Liver (tissue), 3 donors: ENCODE data around the gene CHCHD4.

Source experiments
- GABPA ChIP-seq, 2 donors: IDR thresholded peaks in 1 of 2; conservative IDR thresholded peaks in 1 of 2; 2 replicates each; pipeline ENCODE4 v1.6.1; 2016; ENCODE audit warnings: antibody characterized with exemption in 2 of 2, mild to moderate bottlenecking in 1 of 2, moderate library complexity in 1 of 2
- RAD21 ChIP-seq, 2 donors: IDR thresholded peaks; 2 replicates each; pipeline ENCODE4 v1.6.1; 2016; ENCODE audit warnings: antibody characterized with exemption in 2 of 2, mild to moderate bottlenecking in 2 of 2
- SP1 ChIP-seq: IDR thresholded peaks from 2 replicates; pipeline ENCODE4 v1.6.1; 2018; ENCODE audit warnings: antibody characterized with exemption, mild to moderate bottlenecking
- TAF1 ChIP-seq: conservative IDR thresholded peaks from 2 replicates; pipeline ENCODE4 v1.6.1; 2016; ENCODE audit warnings: antibody characterized with exemption, mild to moderate bottlenecking
- TF ChIP-seq, protein P1 (sequence below): fragments of 150-350 bp; IDR thresholded peaks from 2 replicates; pipeline ENCODE4 v1.5.1; 2017; ENCODE audit warnings: improper control_type of control experiment, low read depth, low read length; ENCODE audit not compliant: missing input control
- TF ChIP-seq, protein P2 (sequence below): IDR thresholded peaks from 2 replicates; pipeline ENCODE4 v1.6.1; 2016; ENCODE audit warnings: antibody characterized with exemption
- donor health status: healthy.
- donor health status: healthy.

GRCh38 chr3:14120111-14120920, 4.4 kb downstream of the CHCHD4 start:
- TF ChIP-seq TAF1 = no peak
- TF ChIP-seq, protein P1, sequence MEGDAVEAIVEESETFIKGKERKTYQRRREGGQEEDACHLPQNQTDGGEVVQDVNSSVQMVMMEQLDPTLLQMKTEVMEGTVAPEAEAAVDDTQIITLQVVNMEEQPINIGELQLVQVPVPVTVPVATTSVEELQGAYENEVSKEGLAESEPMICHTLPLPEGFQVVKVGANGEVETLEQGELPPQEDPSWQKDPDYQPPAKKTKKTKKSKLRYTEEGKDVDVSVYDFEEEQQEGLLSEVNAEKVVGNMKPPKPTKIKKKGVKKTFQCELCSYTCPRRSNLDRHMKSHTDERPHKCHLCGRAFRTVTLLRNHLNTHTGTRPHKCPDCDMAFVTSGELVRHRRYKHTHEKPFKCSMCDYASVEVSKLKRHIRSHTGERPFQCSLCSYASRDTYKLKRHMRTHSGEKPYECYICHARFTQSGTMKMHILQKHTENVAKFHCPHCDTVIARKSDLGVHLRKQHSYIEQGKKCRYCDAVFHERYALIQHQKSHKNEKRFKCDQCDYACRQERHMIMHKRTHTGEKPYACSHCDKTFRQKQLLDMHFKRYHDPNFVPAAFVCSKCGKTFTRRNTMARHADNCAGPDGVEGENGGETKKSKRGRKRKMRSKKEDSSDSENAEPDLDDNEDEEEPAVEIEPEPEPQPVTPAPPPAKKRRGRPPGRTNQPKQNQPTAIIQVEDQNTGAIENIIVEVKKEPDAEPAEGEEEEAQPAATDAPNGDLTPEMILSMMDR = no peak
- no peak for TF ChIP-seq GABPA (IDR thresholded peaks at IDR 0.05 in 1 of 2, conservative IDR thresholded peaks at IDR 0.05 in 1 of 2)
- TF ChIP-seq SP1 = no peak
- no peak for TF ChIP-seq RAD21 (IDR thresholded peaks at IDR 0.05)
- TF ChIP-seq, protein P2, sequence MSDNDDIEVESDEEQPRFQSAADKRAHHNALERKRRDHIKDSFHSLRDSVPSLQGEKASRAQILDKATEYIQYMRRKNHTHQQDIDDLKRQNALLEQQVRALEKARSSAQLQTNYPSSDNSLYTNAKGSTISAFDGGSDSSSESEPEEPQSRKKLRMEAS = no peak
